HG02759 (cell line): ENCODE measurements around the gene DDX50.
"Not testable (repeated sequence)": the region's sequence is repeated elsewhere in the genome, so short reads cannot be mapped to it uniquely, and the experiment has no call there.

Experiments used
- ATAC-seq: cut with Tn5 transposase; IDR thresholded peaks from one replicate; pipeline ENCODE4 v1.9.1; 2021; ENCODE audit warnings: mild to moderate bottlenecking, moderate library complexity; ENCODE audit not compliant: unreplicated experiment

The DDX50 gene

GRCh38 chr10:68900427-68901104 is 549 bp upstream of the DDX50 start:
- peak; percentile 40 for ATAC-seq

GRCh38 chr10:68902382-68902781 is 1.3 kb downstream of the DDX50 start:
- no peak for ATAC-seq

GRCh38 chr10:68924593-68924992 is 23.5 kb downstream of the DDX50 start:
- ATAC-seq = no peak

- ATAC-seq = no peak
Measured at GRCh38 chr10:68925489-68925888, 24.4 kb downstream of the DDX50 start.

- ATAC-seq = not testable (repeated sequence)
Measured at GRCh38 chr10:68929157-68929556, 28.0 kb downstream of the DDX50 start.

- ATAC-seq = not testable (repeated sequence)
Measured at GRCh38 chr10:68929888-68930287, 28.8 kb downstream of the DDX50 start.

- not testable (repeated sequence) for ATAC-seq
Measured at GRCh38 chr10:68932860-68933259, 31.7 kb downstream of the DDX50 start.

- no peak for ATAC-seq
Measured at GRCh38 chr10:68934994-68935393, 33.9 kb downstream of the DDX50 start.

- no peak for ATAC-seq
Measured at GRCh38 chr10:68938117-68938516, 37.0 kb downstream of the DDX50 start.

- no peak for ATAC-seq
Measured at GRCh38 chr10:68938884-68939283, 37.8 kb downstream of the DDX50 start.

GRCh38 chr10:68940917-68941316 is 39.8 kb downstream of the DDX50 start:
- ATAC-seq = not testable (repeated sequence)

- ATAC-seq = no peak
Measured at GRCh38 chr10:68950598-68950997, 49.5 kb downstream of the DDX50 start.

- no peak for ATAC-seq
Measured at GRCh38 chr10:68954904-68955303, 53.8 kb downstream of the DDX50 start.

- ATAC-seq = peak; percentile 7
Measured at GRCh38 chr10:68955355-68955831, 54.3 kb downstream of the DDX50 start.

GRCh38 chr10:68955832-68956532 is 54.9 kb downstream of the DDX50 start, which contains the start of gene DDX21:
TSS of gene DDX21 (plus strand) at chr10:68956170. CDS start at chr10:68956226, 56 bp downstream.
- ATAC-seq = peak; percentile 88

GRCh38 chr10:68957284-68957615 is 56.1 kb downstream of the DDX50 start:
- ATAC-seq = no peak

GRCh38 chr10:68957654-68958053 is 56.5 kb downstream of the DDX50 start:
- ATAC-seq = no peak

- no peak for ATAC-seq
Measured at GRCh38 chr10:68959695-68960527, 58.8 kb downstream of the DDX50 start.

- no peak for ATAC-seq
Measured at GRCh38 chr10:68963151-68963550, 62.0 kb downstream of the DDX50 start.

- ATAC-seq = no peak
Measured at GRCh38 chr10:68973975-68974374, 72.9 kb downstream of the DDX50 start.

GRCh38 chr10:68975936-68976473 is 74.9 kb downstream of the DDX50 start:
- not testable (repeated sequence) for ATAC-seq
